Stimulated activated CD8-positive, alpha-beta memory T cell treated with anti-CD3 and anti-CD28 coated beads, Interleukin-4, amount 100 ng/mL, for 1 hour (primary cell): ENCODE results near the gene OR10V1.

Source experiments
- DNase-seq, 2 donors: peaks; one replicate each; pipeline ENCODE4 v3.0.0-alpha.2; 2020; ENCODE audit warnings: low read depth in 2 of 2, low spot score in 1 of 2

OR10V1 gene

DNA sequence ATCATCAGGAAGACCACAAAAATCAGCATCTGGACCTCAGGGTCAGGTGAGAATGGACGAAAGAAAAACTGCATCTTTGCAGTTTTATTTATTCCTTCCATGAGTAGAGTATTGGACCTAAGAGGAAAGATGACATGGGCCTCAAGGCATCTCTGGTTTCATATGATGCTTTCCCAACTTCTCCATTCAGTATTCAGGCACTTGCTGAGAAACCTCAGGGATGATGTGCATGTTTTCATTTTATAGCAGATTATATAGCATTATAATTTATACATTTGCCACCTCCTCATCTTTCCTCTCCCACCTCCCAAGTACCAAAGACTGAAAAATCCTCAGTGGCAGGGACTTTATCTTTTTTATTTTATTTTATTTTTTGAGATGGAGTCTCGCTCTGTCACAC is at the start of gene OR10V1:
OR10V1 (minus strand) TSS at position 101 of the 400 bp plus-strand sequence; CDS start at position 101, 0 bp downstream.
- no peak for DNase-seq

GRCh38 chr11:59761993-59762392 is 48.3 kb upstream of the OR10V1 start:
- no peak for DNase-seq

DNA sequence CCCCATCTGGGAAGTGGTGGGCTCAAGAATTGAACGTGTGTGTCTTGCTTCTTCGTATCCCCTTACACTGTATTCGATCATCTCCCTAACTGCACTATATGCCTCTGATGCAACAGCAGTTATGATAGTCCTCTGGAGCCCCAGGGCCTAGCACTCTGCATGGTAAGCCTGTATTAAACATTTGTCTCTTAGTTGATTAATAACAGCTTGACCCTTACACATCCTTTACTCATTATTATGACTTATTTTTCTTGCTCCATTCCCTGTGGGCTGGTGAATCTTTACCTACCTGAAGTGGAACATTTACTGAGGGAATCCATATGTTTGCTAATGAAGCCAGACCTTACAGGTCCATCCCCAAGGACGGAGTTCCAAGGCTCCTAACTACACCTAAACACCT is 47.1 kb upstream of the OR10V1 start:
- DNase-seq = no peak

- no peak for DNase-seq
These were observed 46.3 kb upstream of the OR10V1 start for GRCh38 chr11:59759900-59760299.

GRCh38 chr11:59758401-59759037 is 44.9 kb upstream of the OR10V1 start:
- no peak for DNase-seq

- no peak for DNase-seq
These were observed 43.2 kb upstream of the OR10V1 start for GRCh38 chr11:59756845-59757244.

- no peak for DNase-seq
These were observed 42.9 kb upstream of the OR10V1 start for GRCh38 chr11:59756558-59756840.

- peak in 1 of 2 donors; percentile 39 for DNase-seq
These were observed 42.3 kb upstream of the OR10V1 start for GRCh38 chr11:59755701-59756557.

DNA sequence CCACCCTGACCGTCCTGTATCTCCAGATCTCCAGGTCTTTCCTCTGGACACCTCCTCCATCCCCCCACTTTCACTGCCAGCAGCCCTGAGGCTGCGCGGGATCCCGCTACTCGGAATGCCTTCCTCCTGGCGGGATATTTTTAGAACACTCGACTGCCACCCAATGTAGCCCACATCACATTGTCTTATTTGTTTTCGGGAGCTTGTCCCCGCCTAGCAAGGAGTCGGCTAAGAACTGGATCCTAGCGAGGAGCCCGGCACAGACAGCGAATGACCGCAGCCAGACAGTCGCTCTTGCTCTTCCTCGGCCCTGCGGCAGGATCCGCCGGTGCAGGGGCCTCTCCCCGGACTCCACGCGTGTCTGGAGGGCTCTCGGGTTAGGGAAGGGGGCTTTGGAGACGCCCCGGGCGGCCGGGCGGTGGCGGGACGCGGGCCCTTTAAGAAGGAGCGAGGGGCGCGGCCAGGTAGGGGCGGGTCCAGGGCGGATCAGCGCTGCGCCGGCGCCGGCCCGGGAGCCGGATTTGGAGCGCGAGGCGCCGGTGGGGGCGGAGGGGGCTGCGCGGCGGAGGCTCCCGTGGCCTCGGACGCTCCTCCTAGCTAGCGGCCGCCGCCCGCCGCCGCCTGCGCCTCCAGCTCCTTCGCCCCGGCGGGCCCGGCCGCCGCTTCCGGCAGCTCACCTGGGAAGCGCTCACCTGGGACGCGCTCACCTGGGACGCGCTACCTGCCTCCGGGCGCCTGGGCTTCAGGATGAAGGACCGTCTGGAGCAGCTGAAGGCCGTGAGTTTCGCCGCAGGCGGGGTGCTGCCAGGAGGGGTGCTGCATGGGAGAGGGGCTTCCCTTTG is 41.4 kb upstream of the OR10V1 start, which contains the start of gene STX3:
STX3 (plus strand) TSS at position 518 of the 842 bp plus-strand sequence; CDS start at position 748, 230 bp downstream.
- DNase-seq = peak; percentile 25 to 46

DNA sequence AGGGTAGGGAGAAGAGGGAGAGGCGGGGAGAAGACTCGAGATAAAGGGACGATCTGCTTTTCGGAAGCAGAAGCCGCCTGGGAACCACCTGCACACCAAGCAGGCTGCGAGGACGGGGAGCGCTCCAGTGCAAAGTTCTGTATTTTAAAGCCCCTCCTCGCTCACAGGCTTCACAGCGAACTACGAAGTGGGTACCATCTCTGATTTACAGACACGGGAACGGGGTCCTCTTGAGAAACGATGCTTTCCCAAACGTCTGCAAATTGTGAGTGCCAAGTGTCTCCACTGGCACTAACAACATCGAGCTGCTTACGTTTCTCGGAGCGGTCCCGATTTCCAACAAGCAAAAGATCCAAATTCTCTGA is 40.8 kb upstream of the OR10V1 start:
- DNase-seq = no peak

DNA sequence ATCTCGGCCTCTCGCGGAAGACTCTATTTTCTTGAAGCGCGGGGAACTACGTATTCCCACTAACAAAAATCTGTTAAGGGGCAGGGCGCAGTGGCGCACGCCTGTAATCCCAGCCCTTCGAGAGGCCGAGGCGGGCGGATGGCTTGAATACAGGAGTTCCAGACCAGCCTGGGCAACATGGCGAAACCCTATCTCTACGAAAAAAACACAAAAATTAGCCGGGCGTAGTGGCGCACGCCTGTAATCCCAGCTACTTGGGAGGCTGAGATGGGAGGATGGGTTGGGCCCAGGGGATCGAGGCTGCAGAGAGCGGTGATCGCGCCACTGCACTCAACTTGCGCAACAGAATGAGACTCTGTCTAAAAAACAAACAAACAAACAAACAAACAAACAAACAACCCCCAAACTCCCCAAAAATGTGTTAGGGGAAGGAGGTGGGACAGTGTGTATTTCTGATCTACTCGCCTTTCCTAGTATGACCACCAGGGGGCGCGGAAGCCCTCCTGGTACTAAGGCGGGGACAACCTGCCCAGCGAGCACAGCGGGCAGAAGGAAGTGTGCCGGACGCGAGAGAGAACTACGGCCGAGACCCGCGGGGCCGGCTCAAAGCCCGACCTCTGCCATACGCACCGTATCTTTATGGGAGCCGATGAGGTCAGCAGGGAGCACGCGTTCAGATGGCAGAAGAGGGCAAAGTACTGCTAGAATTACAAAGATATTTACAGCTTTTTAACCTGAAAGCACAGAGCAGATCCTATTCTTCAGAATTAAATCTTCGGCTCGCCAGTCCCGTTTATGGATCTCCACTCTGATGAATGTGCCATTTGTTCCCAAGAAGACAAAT is 40.2 kb upstream of the OR10V1 start:
- peak; percentile 73 to 80 for DNase-seq

- DNase-seq = no peak
These were observed 32.5 kb upstream of the OR10V1 start for GRCh38 chr11:59746111-59746510.

GRCh38 chr11:59730896-59731565 is 17.4 kb upstream of the OR10V1 start:
- no peak for DNase-seq

DNA sequence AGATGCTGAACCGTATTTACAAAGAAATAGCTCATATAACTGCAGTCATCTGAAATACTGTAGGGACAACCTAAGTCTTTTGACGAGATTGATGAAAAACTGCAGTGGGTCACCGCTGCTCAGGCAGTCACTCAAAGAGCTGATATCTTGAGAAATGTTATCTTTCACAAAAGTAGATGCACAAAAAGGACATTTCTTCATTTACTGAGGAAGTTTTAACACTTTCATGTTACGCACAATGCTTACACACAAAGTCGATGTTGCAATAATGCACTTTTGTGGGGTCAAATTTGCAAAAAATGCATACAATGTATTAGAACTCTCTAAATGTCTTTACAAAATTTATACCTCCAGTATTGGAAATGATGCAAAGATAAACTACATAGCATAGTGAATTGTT is 16.2 kb upstream of the OR10V1 start:
- no peak for DNase-seq

- DNase-seq = no peak
These were observed 15.3 kb upstream of the OR10V1 start for GRCh38 chr11:59728913-59729312.

DNA sequence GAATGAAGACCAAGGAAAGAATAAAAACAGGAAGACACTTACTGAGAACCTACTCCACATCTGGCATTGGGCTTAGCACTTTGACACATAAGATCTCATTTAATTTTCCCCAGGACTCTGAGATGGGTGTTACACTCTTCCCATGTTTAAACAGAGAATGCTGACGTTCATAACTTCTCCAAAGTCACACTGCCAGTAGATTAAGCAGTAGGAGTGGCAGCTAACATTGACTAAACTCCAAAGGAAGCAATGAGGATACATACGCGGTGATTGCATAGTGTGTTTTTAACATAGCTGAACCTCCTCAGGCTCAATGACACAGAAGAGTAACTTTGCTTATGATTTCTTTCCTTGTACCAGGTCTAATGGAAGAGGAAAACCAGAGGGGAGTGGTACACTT is 14.5 kb upstream of the OR10V1 start:
- DNase-seq = no peak

GRCh38 chr11:59727426-59727825 is 13.8 kb upstream of the OR10V1 start:
- no peak for DNase-seq

DNA sequence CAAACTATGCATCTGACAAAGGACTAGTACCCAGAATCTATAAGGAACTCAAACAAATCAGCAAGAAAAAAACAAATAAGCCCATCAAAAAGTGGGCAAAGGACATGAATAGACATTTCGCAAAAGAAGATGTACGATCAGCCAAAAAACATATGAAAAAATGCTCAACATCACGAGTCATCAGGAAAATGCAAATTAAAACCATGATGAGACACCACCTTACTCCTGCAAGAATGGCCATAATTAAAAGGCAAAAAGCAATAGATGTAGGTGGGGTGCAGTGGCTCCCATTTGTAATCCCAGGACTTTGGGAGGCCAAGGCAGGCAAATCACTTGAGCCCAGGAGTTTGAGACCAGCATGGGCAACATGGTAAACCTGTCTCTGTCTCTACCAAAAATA is 10.4 kb upstream of the OR10V1 start:
- DNase-seq = no peak

- no peak for DNase-seq
These were observed 5.9 kb upstream of the OR10V1 start for GRCh38 chr11:59719556-59719955.

DNA sequence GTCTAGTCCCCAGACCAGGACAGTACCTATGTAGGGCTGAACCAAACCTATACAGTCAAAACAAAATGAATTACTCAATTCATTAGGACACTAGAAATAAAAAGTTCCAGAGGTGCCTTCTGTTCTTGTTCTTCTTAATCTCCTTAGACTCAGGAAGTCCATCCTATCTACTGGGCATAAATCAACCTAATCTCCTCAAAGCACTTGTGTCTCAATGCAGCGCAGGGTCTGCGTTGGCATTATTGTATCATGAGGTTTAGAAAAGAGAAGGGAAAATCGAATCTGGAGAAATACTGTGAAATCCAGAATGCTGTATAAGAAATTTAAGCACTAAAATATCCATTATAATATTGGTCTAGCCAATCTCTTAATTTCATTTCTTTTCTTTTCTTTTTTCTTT is 2.4 kb upstream of the OR10V1 start:
- no peak for DNase-seq
